Transverse colon (tissue), 4 donors: ENCODE data around the gene SZT2. TPM values are rescaled to one million over a fixed set of nuclear protein-coding genes. Genes with fewer than 3 reads are reported as not detected.
"Not testable (repeated sequence)": the region's sequence is repeated elsewhere in the genome, so short reads cannot be mapped to it uniquely, and the experiment has no call there.

Experiments used
- DNase-seq: peaks from one replicate; pipeline ENCODE4 v3.0.0-alpha.2; 2019
- H3K27ac ChIP-seq, 4 donors: fragments of 200-600 bp; sonication (generic); 2 replicates each; pipeline ENCODE4 v1.5.1; 2016 to 2018; ENCODE audit warnings: inconsistent platforms in 4 of 4
- H3K27me3 ChIP-seq: fragments of 200-600 bp; sonication (generic); 2 replicates; pipeline ENCODE4 v1.5.1; 2017; ENCODE audit warnings: inconsistent platforms
- H3K36me3 ChIP-seq, 4 donors: fragments of 200-600 bp; sonication (generic); 2 replicates each; pipeline ENCODE4 v1.5.1; 2017 to 2019; ENCODE audit warnings: inconsistent platforms in 4 of 4
- H3K4me1 ChIP-seq, 4 donors: fragments of 200-600 bp; sonication (generic); 2 replicates each; pipeline ENCODE4 v1.5.1; 2017 to 2020; ENCODE audit warnings: inconsistent platforms in 4 of 4
- H3K4me3 ChIP-seq, 4 donors: fragments of 200-600 bp; sonication (generic); 1 replicate in 1 of 4; 2 replicates in 3 of 4; pipeline versions ENCODE4 v1.5.1 to v1.6.1; 2017 to 2019; ENCODE audit warnings: inconsistent platforms in 4 of 4
- H3K9me3 ChIP-seq, 2 donors: fragments of 200-600 bp; sonication (generic); 2 replicates each; pipeline ENCODE4 v1.5.1; 2017 to 2019; ENCODE audit warnings: inconsistent platforms in 2 of 2
- CTCF ChIP-seq, 5 experiments: fragments of 200-600 bp in 3 of 5; fragments of 450-650 bp in 2 of 5; sonication (generic) in 3 of 5; IDR thresholded peaks; 1 replicate in 2 of 5; 2 replicates in 3 of 5; pipeline ENCODE4 v1.5.1; 2016 to 2017; ENCODE audit warnings: antibody characterized with exemption in 5 of 5, inconsistent platforms in 3 of 5, mild to moderate bottlenecking in 2 of 5, moderate library complexity in 1 of 5
- EP300 ChIP-seq: sonication (generic); formaldehyde crosslinking; IDR thresholded peaks from one replicate; pipeline ENCODE4 v1.6.1; 2017; ENCODE audit warnings: antibody characterized with exemption, low read depth
- POLR2A ChIP-seq: fragments of 450-650 bp; IDR thresholded peaks from one replicate; pipeline ENCODE4 v1.6.1; 2016; ENCODE audit warnings: antibody characterized with exemption, mild to moderate bottlenecking, moderate library complexity
- POLR2AphosphoS5 ChIP-seq, 3 donors: sonication (generic); formaldehyde crosslinking; IDR thresholded peaks; one replicate each; pipeline ENCODE4 v1.6.1; 2016; ENCODE audit warnings: antibody characterized with exemption in 3 of 3
- WGBS, 2 donors: methylation state at CpG; one replicate each; pipeline ENCODE4 v1.1.5; 2018; ENCODE audit warnings: low coverage in 1 of 2; 5-methylcytosine and 5-hydroxymethylcytosine counted together
- in situ Hi-C, 4 donors: fragments of 200-750 bp; cut with MboI; loops; one replicate each; pipeline versions ENCODE4 v1.15.0 to v1.15.1; 2017; ENCODE audit warnings: low sequenced_read_pairs in 3 of 4, low pct_ligation_motif_present in 1 of 4, low pct_unique_long_range_greater_than_20kb in 1 of 4
- intact Hi-C: fragments of 100-400 bp; cut with DNase I; formaldehyde crosslinking; loops from one replicate; pipeline ENCODE4 v1.15.1; 2023; ENCODE audit warnings: low total_unique reads
- total RNA-seq, 4 donors: library from RNA; depleted of rRNA; stranded (reverse); fragments of >200 nt; gene quantifications; one replicate each; pipeline ENCODE4 v1.1.0, GENCODE V29; 2016

Gene SZT2
- total RNA-seq, 4 donors from 2014 or later = 43.1 to 106 (median 82.2) TPM

GRCh38 chr1:43367026-43367903 lies 22.4 kb upstream of the SZT2 start:
- in situ Hi-C loops (no loop called here), intact Hi-C loops (no loop called here)
- no peaks in the 10 kb centered on the region for H3K9me3 ChIP-seq
- H3K4me3 ChIP-seq = peak overlapping the region; percentile 55 to 75 (median 70)
- no peak for TF ChIP-seq CTCF (IDR thresholded peaks at IDR 0.05)
- no peak for TF ChIP-seq EP300
- TF ChIP-seq POLR2AphosphoS5 (IDR thresholded peaks at IDR 0.05) = peak in 2 of 3 donors; percentile 10
- H3K27ac ChIP-seq = peak overlapping the region; percentile 93 to 96 (median 94)
- peaks cover 0 to 14% (median 6%) of the 10 kb centered on the region in 4 donors for H3K36me3 ChIP-seq
- WGBS, 2 donors = 0 to 1% methylated on average over 3 to 45 of the region's 48 CpGs
- DNase-seq = peak; percentile 35
- H3K4me1 ChIP-seq = peaks cover 12 to 44% (median 26%) of the 10 kb centered on the region in 4 donors
- no peaks in the 10 kb centered on the region for H3K27me3 ChIP-seq

GRCh38 chr1:43367904-43368645 lies 21.6 kb upstream of the SZT2 start, which contains the start of gene ELOVL1:
Gene ELOVL1, minus strand, starts transcription at chr1:43368011. Its CDS starts 2,402 bp downstream, at chr1:43365609.
- in situ Hi-C loops = no loop called here
- peak; percentile 94 for DNase-seq
- TF ChIP-seq POLR2AphosphoS5 (IDR thresholded peaks at IDR 0.05) (peak; percentile 78 to 86 (median 84)), EP300 (no peak), CTCF (IDR thresholded peaks at IDR 0.05) (no peak), POLR2A (peak; percentile 90)
- intact Hi-C loops = no loop called here
- peak within 1 kb of the TSS; percentile 93 to 96 (median 94) for H3K27ac ChIP-seq
- 0% methylated on average over 22 of the region's 58 CpGs; no CpG with 5 or more reads in 1 of the 2 donors for WGBS, 2 donors
- peaks cover 12 to 43% (median 26%) of the 10 kb centered on the region in 4 donors for H3K4me1 ChIP-seq
- no peaks in the 10 kb centered on the region for H3K27me3 ChIP-seq
- H3K4me3 ChIP-seq = peak within 1 kb of the TSS; percentile 56 to 75 (median 70)
- peaks cover 0 to 14% (median 6%) of the 10 kb centered on the region in 4 donors for H3K36me3 ChIP-seq
- H3K9me3 ChIP-seq = no peaks in the 10 kb centered on the region

DNA sequence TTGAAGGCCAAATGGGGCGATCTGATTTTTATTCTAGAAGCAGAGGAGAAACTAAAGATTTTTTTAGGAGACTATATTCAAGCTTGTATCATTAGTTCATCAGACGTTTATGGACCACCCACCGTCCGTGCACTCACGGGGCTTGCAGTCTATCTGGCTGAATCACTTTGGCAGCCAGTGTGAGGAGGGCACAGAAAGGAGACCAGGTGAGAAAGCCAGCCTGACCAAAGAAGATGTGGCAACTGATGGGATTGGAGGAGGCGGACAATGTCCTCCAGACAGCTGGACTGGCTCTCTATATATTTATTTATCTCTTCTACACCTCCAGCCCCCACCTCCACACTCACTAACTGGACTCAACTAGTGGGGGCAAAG lies 21.1 kb upstream of the SZT2 start:
- Histone ChIP-seq H3K9me3 (no peaks in the 10 kb centered on the region), H3K27ac (peak overlapping the region; percentile 93 to 96 (median 94)), H3K27me3 (no peaks in the 10 kb centered on the region), H3K36me3 (peaks cover 0 to 16% (median 3%) of the 10 kb centered on the region in 4 donors), H3K4me1 (peaks cover 12 to 37% (median 29%) of the 10 kb centered on the region in 4 donors), H3K4me3 (peak overlapping the region; percentile 56 to 75 (median 70))
- in situ Hi-C loops (no loop called here), intact Hi-C loops (no loop called here)
- TF ChIP-seq POLR2A = no peak
- no peak for TF ChIP-seq CTCF (IDR thresholded peaks at IDR 0.05)
- no peak for TF ChIP-seq POLR2AphosphoS5 (IDR thresholded peaks at IDR 0.05)
- TF ChIP-seq EP300 = no peak
- WGBS, 2 donors = 15% methylated on average over 6 of the region's 6 CpGs; no CpG with 5 or more reads in 1 of the 2 donors
- no peak for DNase-seq

GRCh38 chr1:43369779-43370178 lies 19.9 kb upstream of the SZT2 start:
- intact Hi-C loops, in situ Hi-C loops, H3K4me3 ChIP-seq, H3K27ac ChIP-seq, H3K9me3 ChIP-seq, DNase-seq, H3K36me3 ChIP-seq, H3K27me3 ChIP-seq: not testable (repeated sequence)
- H3K4me1 ChIP-seq = peaks cover 12 to 33% (median 31%) of the 10 kb centered on the region in 4 donors
- 96 to 98% methylated on average over 5 to 6 of the region's 6 CpGs for WGBS, 2 donors
